Upper lobe of right lung (tissue), 1 donor: ENCODE data around the gene ESR1. TPM values are rescaled to one million over a fixed set of nuclear protein-coding genes. Genes with fewer than 3 reads are reported as not detected.
A peak's percentile ranks its signal among the peaks of the same experiment; 100 is the strongest.
"Not testable (repeated sequence)": the region's sequence is repeated elsewhere in the genome, so short reads cannot be mapped to it uniquely, and the experiment has no call there.

ENCODE experiments used
- ATAC-seq: fragments of 200-7000 bp; cut with Tn5 transposase; one replicate; pipeline ENCODE4 v1.9.1; 2020; ENCODE audit warnings: mild to moderate bottlenecking, moderate library complexity
- DNase-seq: peaks from one replicate; pipeline ENCODE4 v3.0.0-alpha.2; 2020
- H3K27ac ChIP-seq: fragments of 200-600 bp; one replicate; pipeline ENCODE4 v1.8.0; 2022
- H3K27me3 ChIP-seq: fragments of 200-600 bp; one replicate; pipeline ENCODE4 v1.8.0; 2022; ENCODE audit warnings: mild to moderate bottlenecking
- H3K36me3 ChIP-seq: fragments of 200-600 bp; one replicate; pipeline ENCODE4 v1.8.0; 2022
- H3K4me1 ChIP-seq: fragments of 200-600 bp; one replicate; pipeline ENCODE4 v1.8.0; 2022
- H3K4me3 ChIP-seq: fragments of 200-600 bp; one replicate; pipeline ENCODE4 v1.8.0; 2022; ENCODE audit warnings: mild to moderate bottlenecking
- H3K9me3 ChIP-seq: fragments of 200-600 bp; one replicate; pipeline ENCODE4 v1.8.0; 2022
- intact Hi-C: fragments of 100-400 bp; cut with DNase I; formaldehyde crosslinking; loops from one replicate; pipeline ENCODE4 v1.11.0; 2022
- total RNA-seq: library from RNA; stranded (reverse); fragmentation: NEBNext Ultra II Directional; extraction: Animal tissue kit (Norgen Biotek cat#: 25700); gene quantifications from one replicate; pipeline ENCODE4 v1.2.1, GENCODE V29; 2021
- TF ChIP-seq, protein P1 (sequence below): fragments of 200-600 bp; IDR thresholded peaks from one replicate; pipeline ENCODE4 v1.8.0; 2022; ENCODE audit warnings: antibody characterized with exemption
- donor health status: DM: no; HTN: yes; CAD: no; lungs with severe emphysema.

The ESR1 gene
- total RNA-seq, 1 donor from 2014 or later: 5.7 TPM

DNA sequence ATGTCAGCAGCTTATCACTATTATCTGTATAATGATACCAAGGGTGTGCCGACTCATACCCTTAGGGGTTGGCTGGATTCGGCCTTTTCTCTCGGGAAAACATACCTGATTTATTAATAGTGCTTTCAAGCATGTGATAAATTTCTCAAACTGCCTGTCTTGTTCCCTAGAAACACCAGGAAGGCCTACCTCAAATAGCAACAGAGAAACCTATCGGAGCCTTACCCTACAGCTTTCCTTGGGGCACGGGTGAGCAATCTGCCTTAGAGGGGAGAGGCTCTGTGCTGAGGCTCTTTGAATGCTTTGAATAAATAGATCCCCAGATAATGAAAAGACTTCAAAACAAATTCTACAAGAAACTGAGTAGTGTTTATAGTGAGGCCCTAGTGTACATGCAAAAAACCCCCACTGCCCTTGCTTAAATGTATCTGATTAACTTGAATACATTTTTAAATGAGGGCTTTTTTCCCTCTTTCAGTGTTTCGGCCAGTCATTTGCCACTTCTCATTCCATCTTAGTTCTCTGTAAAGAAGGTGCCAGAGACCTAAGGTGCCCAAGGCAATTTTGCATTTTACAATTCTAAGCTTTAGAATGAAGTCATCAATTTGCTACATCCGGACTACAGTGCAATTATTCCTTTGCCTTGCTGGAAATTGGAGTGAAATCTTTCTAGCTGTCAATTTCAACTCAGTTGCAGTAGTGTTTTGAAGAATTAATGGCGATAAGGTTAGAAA, 320.1 kb downstream of the ESR1 start:
- Histone ChIP-seq H3K4me3 (no peak overlapping the region), H3K27ac (no peak overlapping the region), H3K9me3 (no peaks in the 10 kb centered on the region), H3K27me3 (no peaks in the 10 kb centered on the region), H3K4me1 (peaks cover 4% of the 10 kb centered on the region), H3K36me3 (peaks cover 52% of the 10 kb centered on the region)
- ATAC-seq (no peak), DNase-seq (no peak)
- TF ChIP-seq, protein P1, sequence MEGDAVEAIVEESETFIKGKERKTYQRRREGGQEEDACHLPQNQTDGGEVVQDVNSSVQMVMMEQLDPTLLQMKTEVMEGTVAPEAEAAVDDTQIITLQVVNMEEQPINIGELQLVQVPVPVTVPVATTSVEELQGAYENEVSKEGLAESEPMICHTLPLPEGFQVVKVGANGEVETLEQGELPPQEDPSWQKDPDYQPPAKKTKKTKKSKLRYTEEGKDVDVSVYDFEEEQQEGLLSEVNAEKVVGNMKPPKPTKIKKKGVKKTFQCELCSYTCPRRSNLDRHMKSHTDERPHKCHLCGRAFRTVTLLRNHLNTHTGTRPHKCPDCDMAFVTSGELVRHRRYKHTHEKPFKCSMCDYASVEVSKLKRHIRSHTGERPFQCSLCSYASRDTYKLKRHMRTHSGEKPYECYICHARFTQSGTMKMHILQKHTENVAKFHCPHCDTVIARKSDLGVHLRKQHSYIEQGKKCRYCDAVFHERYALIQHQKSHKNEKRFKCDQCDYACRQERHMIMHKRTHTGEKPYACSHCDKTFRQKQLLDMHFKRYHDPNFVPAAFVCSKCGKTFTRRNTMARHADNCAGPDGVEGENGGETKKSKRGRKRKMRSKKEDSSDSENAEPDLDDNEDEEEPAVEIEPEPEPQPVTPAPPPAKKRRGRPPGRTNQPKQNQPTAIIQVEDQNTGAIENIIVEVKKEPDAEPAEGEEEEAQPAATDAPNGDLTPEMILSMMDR: no peak
- intact Hi-C loops: no loop called here

DNA sequence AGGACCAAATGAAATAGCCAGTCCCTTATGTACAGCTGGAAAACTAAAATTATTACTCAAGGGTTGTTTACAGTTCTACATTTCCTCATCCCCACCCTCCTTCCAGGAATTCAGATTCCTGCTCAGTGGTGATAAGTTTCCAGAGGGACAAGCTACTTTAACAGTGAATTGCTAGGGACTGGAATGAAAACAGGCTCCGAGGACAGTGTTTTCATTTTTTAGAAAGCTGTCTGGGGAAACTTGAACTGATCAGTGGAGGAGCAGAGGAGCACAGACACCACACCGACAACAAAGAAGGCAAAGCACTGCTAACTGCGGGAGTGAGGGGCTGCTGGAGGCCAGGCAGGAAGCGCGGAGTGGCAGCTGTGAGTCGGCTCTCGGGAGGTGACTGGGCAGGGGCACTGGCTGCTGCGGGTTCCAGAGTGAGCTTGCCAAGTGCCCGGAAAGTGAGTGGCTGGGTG, 322.2 kb downstream of the ESR1 start:
- DNase-seq (no peak), ATAC-seq (peak; percentile 78)
- Histone ChIP-seq H3K9me3 (no peaks in the 10 kb centered on the region), H3K4me3 (peak overlapping the region; percentile 36), H3K27me3 (no peaks in the 10 kb centered on the region), H3K36me3 (peaks cover 72% of the 10 kb centered on the region), H3K27ac (peak overlapping the region; percentile 77), H3K4me1 (peaks cover 4% of the 10 kb centered on the region)
- TF ChIP-seq, protein P1: no peak
- intact Hi-C loops: no loop called here

DNA sequence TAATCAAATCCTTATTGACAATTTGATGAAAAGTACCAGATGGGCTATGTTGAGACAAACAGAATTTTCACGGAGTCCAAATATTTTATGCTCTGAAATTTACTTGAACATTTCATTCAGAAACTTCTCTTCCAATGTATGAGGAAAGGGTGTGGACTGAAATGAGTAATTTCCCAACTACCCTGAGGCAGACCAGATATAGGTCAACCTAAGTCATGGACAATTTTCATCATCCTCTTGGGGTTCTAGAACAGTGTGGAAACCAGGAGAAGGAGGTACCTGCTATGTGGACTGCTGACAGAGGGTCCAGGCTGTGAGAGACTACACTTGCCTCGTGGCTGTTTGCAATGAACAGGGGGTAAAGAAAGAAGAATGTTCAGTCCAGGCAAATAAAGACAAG, 323.0 kb downstream of the ESR1 start:
- peak overlapping the region; percentile 36 for H3K4me3 ChIP-seq
- DNase-seq (no peak), ATAC-seq (no peak)
- H3K9me3 ChIP-seq: no peaks in the 10 kb centered on the region
- TF ChIP-seq, protein P1: no peak
- peaks cover 74% of the 10 kb centered on the region for H3K36me3 ChIP-seq
- intact Hi-C loops: no loop called here
- peaks cover 4% of the 10 kb centered on the region for H3K4me1 ChIP-seq
- peak overlapping the region; percentile 77 for H3K27ac ChIP-seq
- no peaks in the 10 kb centered on the region for H3K27me3 ChIP-seq

DNA sequence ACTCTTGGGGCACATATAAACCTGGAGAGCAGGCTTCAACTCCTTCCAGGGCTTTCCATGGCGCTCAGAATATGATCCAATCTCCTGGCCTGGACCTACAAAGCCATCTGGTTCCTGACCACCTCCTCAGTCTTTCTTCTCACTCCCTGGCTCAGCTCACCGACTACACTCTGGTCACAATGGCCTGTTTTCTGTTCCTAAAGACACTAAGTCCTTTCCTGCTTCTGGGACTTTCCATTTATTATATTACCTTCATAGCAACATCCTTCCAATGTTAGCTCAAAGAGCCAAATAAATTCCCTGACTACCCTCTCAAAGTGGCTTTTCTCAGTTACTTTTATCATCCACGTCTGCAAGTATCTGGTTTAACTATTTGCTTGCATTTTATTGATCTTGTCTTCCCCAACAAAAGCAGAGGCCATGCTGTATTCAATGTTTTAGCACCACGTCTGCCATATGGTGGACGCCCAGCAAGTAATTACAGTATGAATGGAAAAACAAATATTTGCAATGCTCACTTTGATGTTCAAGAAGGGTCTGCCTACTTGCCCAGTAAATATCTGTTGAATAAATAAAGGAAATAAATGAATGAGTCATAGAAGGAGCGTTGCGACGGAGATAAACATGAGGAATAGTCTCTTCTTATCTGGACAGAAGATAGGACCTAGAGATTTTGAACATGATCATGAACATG, 328.4 kb downstream of the ESR1 start:
- Histone ChIP-seq H3K27ac (no peak overlapping the region), H3K4me3 (no peak overlapping the region), H3K4me1 (no peaks in the 10 kb centered on the region), H3K9me3 (no peaks in the 10 kb centered on the region), H3K27me3 (no peaks in the 10 kb centered on the region), H3K36me3 (peaks cover 100% of the 10 kb centered on the region)
- DNase-seq (no peak), ATAC-seq (no peak)
- intact Hi-C loops: no loop called here
- TF ChIP-seq, protein P1: no peak

DNA sequence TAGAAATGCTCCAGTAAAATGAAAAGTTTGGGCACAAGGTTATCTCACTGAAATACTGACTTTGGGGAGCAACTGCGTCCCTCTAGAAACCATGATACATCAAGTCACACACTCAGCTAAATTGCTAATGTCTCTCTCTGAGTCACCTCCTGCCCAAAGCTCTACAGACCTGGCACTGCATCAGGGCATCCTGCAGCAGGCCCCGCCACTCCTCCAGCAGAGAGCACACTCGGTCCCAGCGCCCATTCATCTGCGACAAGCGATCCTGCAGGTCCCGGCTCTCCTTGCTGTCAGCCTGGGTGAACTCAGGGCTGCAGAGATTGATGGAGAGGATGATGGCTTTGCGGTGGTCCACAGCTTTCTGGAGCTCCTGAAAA, 329.0 kb downstream of the ESR1 start:
- peaks cover 100% of the 10 kb centered on the region for H3K36me3 ChIP-seq
- no peaks in the 10 kb centered on the region for H3K4me1 ChIP-seq
- H3K9me3 ChIP-seq: no peaks in the 10 kb centered on the region
- TF ChIP-seq, protein P1: no peak
- no peak for DNase-seq
- no peak overlapping the region for H3K27ac ChIP-seq
- no peaks in the 10 kb centered on the region for H3K27me3 ChIP-seq
- no peak overlapping the region for H3K4me3 ChIP-seq
- peak; percentile 46 for ATAC-seq
- intact Hi-C loops: no loop called here

DNA sequence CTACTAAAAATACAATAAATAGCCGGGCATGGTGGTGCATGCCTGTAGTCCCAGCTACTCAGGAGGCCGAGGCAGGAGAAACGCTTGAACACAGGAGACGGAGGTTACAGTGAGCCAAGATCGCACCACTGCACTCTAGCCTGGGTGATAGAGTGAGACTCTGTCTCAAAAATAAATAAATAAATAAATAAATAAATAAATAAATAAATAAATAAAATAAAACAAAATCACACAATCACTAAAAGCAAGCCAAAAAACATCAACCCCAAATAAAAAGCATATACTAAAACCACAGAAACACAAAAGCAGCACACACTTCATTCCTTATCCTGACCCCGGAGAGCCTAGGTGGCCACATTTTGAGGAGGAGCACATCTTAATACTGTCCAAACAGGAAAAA, 330.9 kb downstream of the ESR1 start:
- H3K4me3 ChIP-seq, H3K27ac ChIP-seq, H3K27me3 ChIP-seq, H3K9me3 ChIP-seq, intact Hi-C loops, ATAC-seq, H3K4me1 ChIP-seq, DNase-seq: not testable (repeated sequence)
- H3K36me3 ChIP-seq: peaks cover 99% of the 10 kb centered on the region
